WERI-Rb-1 (cell line): ENCODE data around the gene SIRT3.

Experiments
- DNase-seq: peaks from one replicate; pipeline ENCODE4 v3.0.0-alpha.2; 2020
- H3K27ac ChIP-seq: fragments of 250-450 bp; sonication (Bioruptor Pico); 2 replicates; pipeline ENCODE4 v1.5.1; 2020; ENCODE audit warnings: mild to moderate bottlenecking, moderate library complexity
- H3K27me3 ChIP-seq: fragments of 250-450 bp; sonication (Bioruptor Pico); 2 replicates; pipeline ENCODE4 v1.5.1; 2021; ENCODE audit warnings: mild to moderate bottlenecking, low read depth, moderate library complexity; ENCODE audit not compliant: insufficient read depth, severe bottlenecking
- H3K36me3 ChIP-seq: fragments of 250-450 bp; sonication (Bioruptor Pico); 2 replicates; pipeline ENCODE4 v1.5.1; 2020; ENCODE audit warnings: mild to moderate bottlenecking, moderate library complexity
- H3K4me3 ChIP-seq: 2 replicates; pipeline ENCODE4 v1.5.1; 2011; ENCODE audit warnings: low read depth, mild to moderate bottlenecking, control low read depth, low read length
- H3K9me3 ChIP-seq: fragments of 250-450 bp; sonication (Bioruptor Pico); 2 replicates; pipeline ENCODE4 v1.5.1; 2021; ENCODE audit warnings: mild to moderate bottlenecking, moderate library complexity; ENCODE audit not compliant: severe bottlenecking
- TF ChIP-seq, protein P1 (sequence below): IDR thresholded peaks from 2 replicates; pipeline ENCODE4 v1.5.1; 2011; ENCODE audit warnings: low read depth, mild to moderate bottlenecking, control low read depth, inconsistent platforms, low read length

The SIRT3 gene

DNA sequence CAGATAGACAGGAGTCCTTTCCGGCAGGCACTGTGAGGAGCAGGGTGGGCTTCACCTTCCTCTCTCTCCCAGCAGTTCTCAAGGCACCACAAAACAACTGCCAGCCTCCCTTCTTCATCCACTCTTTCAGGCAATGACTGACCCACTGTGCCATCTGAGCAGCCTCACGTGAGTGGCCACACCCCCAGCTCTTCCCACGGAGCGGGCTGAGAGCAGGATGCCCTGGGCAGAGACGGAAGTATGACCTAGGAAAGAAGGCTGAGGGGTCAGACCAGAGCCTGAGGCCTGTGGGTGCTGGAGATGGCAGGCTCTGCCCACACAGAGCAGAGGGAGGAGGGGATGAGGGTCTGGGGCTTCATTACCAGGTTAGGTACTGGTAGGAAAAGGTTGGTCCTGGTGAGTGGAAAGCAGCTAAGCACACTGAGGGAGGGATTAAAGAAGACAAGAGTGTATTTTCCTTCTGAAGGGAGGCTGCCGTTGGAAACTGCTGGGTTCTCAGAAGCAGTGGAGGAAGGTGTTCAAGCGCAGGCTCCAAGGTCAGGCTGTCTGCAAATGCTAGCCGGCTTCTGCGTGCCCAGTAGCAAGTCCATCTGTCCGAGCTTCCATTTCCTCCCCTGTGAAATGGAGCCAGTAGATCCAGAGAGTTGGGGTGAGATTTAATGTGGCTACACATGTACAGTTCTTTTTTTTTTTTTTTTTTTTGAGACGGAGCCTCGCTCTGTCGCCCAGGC lies 46.7 kb upstream of the SIRT3 start:
- TF ChIP-seq, protein P1, sequence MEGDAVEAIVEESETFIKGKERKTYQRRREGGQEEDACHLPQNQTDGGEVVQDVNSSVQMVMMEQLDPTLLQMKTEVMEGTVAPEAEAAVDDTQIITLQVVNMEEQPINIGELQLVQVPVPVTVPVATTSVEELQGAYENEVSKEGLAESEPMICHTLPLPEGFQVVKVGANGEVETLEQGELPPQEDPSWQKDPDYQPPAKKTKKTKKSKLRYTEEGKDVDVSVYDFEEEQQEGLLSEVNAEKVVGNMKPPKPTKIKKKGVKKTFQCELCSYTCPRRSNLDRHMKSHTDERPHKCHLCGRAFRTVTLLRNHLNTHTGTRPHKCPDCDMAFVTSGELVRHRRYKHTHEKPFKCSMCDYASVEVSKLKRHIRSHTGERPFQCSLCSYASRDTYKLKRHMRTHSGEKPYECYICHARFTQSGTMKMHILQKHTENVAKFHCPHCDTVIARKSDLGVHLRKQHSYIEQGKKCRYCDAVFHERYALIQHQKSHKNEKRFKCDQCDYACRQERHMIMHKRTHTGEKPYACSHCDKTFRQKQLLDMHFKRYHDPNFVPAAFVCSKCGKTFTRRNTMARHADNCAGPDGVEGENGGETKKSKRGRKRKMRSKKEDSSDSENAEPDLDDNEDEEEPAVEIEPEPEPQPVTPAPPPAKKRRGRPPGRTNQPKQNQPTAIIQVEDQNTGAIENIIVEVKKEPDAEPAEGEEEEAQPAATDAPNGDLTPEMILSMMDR = no peak
- no peak overlapping the region for H3K4me3 ChIP-seq
- H3K36me3 ChIP-seq = no peaks in the 10 kb centered on the region
- no peak for DNase-seq
- no peaks in the 10 kb centered on the region for H3K9me3 ChIP-seq
- peaks cover 33% of the 10 kb centered on the region for H3K27me3 ChIP-seq
- H3K27ac ChIP-seq = no peak overlapping the region

DNA sequence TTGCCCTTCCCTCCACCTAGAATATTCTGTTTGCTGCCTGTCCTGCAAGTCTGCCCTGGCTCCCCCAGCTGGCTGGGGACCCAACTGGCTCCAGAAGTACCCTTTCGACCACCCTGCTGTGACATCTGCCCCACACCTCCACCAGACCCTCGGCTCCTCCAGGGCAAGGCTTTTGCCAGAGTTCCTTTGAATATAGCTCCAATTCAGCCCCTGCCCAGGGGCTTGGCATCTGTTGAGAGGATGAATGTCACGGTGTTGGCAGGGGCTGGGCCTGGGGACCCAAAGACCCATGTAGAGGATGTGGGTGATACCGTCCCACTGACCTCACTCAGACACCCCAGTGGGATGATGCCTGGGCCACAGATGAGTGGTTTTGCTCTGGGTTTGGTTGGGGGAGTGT lies 46.0 kb upstream of the SIRT3 start:
- Histone ChIP-seq H3K36me3 (no peaks in the 10 kb centered on the region), H3K9me3 (no peaks in the 10 kb centered on the region), H3K4me3 (no peak overlapping the region), H3K27ac (no peak overlapping the region), H3K27me3 (peaks cover 33% of the 10 kb centered on the region)
- TF ChIP-seq, protein P1 = no peak
- DNase-seq = no peak

DNA sequence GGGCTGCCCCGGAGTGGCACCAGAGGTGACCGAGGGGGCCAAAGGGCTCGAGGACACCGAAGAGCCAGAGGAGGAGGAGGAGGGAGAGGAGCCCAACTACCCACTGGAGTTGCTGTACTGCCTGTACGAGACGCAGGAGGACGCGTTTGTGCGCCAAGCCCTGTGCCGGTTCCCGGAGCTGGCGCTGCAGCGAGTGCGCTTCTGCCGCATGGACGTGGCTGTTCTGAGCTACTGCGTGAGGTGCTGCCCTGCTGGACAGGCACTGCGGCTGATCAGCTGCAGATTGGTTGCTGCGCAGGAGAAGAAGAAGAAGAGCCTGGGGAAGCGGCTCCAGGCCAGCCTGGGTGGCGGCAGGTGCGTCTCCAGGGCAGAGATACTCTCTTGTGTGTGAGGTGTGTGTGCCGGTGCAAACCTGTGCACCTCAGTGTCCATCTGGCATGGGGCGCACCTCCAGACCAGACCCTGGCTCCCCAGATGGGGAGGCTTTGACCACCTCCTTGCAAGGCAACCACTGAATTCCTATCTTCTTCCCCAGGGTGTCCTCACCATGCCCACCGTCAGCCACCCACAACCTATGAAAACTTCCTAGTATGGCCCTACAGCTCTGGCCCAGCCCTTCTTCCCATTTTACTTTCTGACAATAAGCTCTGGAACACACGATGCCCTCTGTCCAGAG lies 45.5 kb upstream of the SIRT3 start:
- TF ChIP-seq, protein P1 = no peak
- no peaks in the 10 kb centered on the region for H3K9me3 ChIP-seq
- H3K27me3 ChIP-seq = peaks cover 33% of the 10 kb centered on the region
- H3K27ac ChIP-seq = no peak overlapping the region
- DNase-seq = no peak
- H3K36me3 ChIP-seq = no peaks in the 10 kb centered on the region
- H3K4me3 ChIP-seq = no peak overlapping the region

DNA sequence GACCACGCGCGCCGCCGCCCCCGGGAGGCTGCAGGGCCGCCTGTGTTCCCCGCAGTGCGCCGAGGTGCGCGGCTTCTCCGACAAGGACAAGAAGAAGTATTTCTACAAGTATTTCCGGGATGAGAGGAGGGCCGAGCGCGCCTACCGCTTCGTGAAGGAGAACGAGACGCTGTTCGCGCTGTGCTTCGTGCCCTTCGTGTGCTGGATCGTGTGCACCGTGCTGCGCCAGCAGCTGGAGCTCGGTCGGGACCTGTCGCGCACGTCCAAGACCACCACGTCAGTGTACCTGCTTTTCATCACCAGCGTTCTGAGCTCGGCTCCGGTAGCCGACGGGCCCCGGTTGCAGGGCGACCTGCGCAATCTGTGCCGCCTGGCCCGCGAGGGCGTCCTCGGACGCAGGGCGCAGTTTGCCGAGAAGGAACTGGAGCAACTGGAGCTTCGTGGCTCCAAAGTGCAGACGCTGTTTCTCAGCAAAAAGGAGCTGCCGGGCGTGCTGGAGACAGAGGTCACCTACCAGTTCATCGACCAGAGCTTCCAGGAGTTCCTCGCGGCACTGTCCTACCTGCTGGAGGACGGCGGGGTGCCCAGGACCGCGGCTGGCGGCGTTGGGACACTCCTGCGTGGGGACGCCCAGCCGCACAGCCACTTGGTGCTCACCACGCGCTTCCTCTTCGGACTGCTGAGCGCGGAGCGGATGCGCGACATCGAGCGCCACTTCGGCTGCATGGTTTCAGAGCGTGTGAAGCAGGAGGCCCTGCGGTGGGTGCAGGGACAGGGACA lies 44.8 kb upstream of the SIRT3 start:
- Histone ChIP-seq H3K9me3 (peaks cover 2% of the 10 kb centered on the region), H3K4me3 (peak overlapping the region; percentile 36), H3K27me3 (peaks cover 33% of the 10 kb centered on the region), H3K36me3 (no peaks in the 10 kb centered on the region), H3K27ac (no peak overlapping the region)
- peak; percentile 11 for DNase-seq
- TF ChIP-seq, protein P1 = no peak

DNA sequence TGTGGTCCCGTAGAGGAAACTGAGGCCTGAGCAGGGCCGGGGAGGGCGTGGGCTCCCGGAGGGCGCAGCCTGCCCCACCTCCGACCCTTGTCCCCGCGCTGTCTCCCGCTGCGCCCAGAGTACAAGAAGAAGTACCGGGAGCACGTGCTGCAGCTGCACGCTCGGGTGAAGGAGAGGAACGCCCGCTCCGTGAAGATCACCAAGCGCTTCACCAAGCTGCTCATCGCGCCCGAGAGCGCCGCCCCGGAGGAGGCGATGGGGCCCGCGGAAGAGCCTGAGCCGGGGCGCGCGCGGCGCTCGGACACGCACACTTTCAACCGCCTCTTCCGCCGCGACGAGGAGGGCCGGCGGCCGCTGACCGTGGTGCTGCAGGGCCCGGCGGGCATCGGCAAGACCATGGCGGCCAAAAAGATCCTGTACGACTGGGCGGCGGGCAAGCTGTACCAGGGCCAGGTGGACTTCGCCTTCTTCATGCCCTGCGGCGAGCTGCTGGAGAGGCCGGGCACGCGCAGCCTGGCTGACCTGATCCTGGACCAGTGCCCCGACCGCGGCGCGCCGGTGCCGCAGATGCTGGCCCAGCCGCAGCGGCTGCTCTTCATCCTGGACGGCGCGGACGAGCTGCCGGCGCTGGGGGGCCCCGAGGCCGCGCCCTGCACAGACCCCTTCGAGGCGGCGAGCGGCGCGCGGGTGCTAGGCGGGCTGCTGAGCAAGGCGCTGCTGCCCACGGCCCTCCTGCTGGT lies 44.0 kb upstream of the SIRT3 start:
- Histone ChIP-seq H3K27me3 (peaks cover 33% of the 10 kb centered on the region), H3K27ac (no peak overlapping the region), H3K36me3 (no peaks in the 10 kb centered on the region), H3K4me3 (peak overlapping the region; percentile 36), H3K9me3 (peaks cover 2% of the 10 kb centered on the region)
- TF ChIP-seq, protein P1 = 0 out of 2 replicates have a peak, but pooled peaks have one; percentile 2
- DNase-seq = peak; percentile 20
